Sciatic nerve (tissue), 2 donors: Measurements from ENCODE around the gene MN1. TPM values are rescaled to one million over a fixed set of nuclear protein-coding genes. Genes with fewer than 3 reads are reported as not detected.
A peak's percentile ranks its signal among the peaks of the same experiment; 100 is the strongest.

ENCODE experiments used
- ATAC-seq: fragments of 200-7000 bp; cut with Tn5 transposase; one replicate; pipeline ENCODE4 v1.9.1; 2020; ENCODE audit warnings: mild to moderate bottlenecking, moderate library complexity
- DNase-seq: peaks from one replicate; pipeline ENCODE4 v3.0.0-alpha.2; 2020; ENCODE audit warnings: low spot score
- intact Hi-C: fragments of 100-400 bp; cut with DNase I; formaldehyde crosslinking; loops from one replicate; pipeline ENCODE4 v1.14.2; 2022
- total RNA-seq: library from RNA; stranded (reverse); fragmentation: NEBNext Ultra II Directional; extraction: Animal tissue kit (Norgen Biotek cat#: 25700); gene quantifications from one replicate; pipeline ENCODE4 v1.2.1, GENCODE V29; 2021
- donor health status: DM: no; HTN: no; CAD: no.
- donor health status: DM: no; HTN: no; CAD: no.

The MN1 gene
- total RNA-seq, 1 donor from 2014 or later = 10.4 TPM

- ATAC-seq (no peak), DNase-seq (no peak)
- intact Hi-C loops = no loop called here
These were observed 28.5 kb downstream of the MN1 start for GRCh38 chr22:27772984-27773498.

- DNase-seq = no peak
- ATAC-seq = no peak
- intact Hi-C loops = no loop called here
These were observed 29.2 kb downstream of the MN1 start for GRCh38 chr22:27772081-27772983.

- ATAC-seq (no peak), DNase-seq (no peak)
- intact Hi-C loops = no loop called here
These were observed 29.9 kb downstream of the MN1 start for GRCh38 chr22:27771637-27772036.

- DNase-seq (no peak), ATAC-seq (no peak)
- intact Hi-C loops = no loop called here
These were observed 32.5 kb downstream of the MN1 start for GRCh38 chr22:27769012-27769411.

GRCh38 chr22:27768027-27768653, 33.4 kb downstream of the MN1 start:
- intact Hi-C loops = no loop called here
- no peak for ATAC-seq
- DNase-seq = no peak

GRCh38 chr22:27766679-27767078, 34.9 kb downstream of the MN1 start:
- ATAC-seq (no peak), DNase-seq (no peak)
- intact Hi-C loops = no loop called here

- DNase-seq = no peak
- no peak for ATAC-seq
- intact Hi-C loops = no loop called here
These were observed 35.8 kb downstream of the MN1 start for GRCh38 chr22:27765706-27766291.

- no peak for DNase-seq
- intact Hi-C loops = no loop called here
- no peak for ATAC-seq
These were observed 36.8 kb downstream of the MN1 start for GRCh38 chr22:27764722-27765236.

GRCh38 chr22:27761665-27762064, 39.9 kb downstream of the MN1 start:
- intact Hi-C loops = no loop called here
- no peak for ATAC-seq
- no peak for DNase-seq

GRCh38 chr22:27761000-27761399, 40.6 kb downstream of the MN1 start:
- DNase-seq = no peak
- intact Hi-C loops = no loop called here
- no peak for ATAC-seq

- ATAC-seq = no peak
- no peak for DNase-seq
- intact Hi-C loops = no loop called here
These were observed 41.1 kb downstream of the MN1 start for GRCh38 chr22:27760474-27760873.

GRCh38 chr22:27757928-27758525, 43.5 kb downstream of the MN1 start:
- DNase-seq = no peak
- ATAC-seq = no peak
- intact Hi-C loops = no loop called here

- intact Hi-C loops = no loop called here
- DNase-seq (no peak), ATAC-seq (no peak)
These were observed 45.3 kb downstream of the MN1 start for GRCh38 chr22:27756212-27756660.

GRCh38 chr22:27755521-27756211, 45.9 kb downstream of the MN1 start:
- intact Hi-C loops = no loop called here
- ATAC-seq (peak; percentile 32), DNase-seq (no peak)

GRCh38 chr22:27754888-27755480, 46.6 kb downstream of the MN1 start:
- ATAC-seq = peak; percentile 4
- DNase-seq = no peak
- intact Hi-C loops = no loop called here

- intact Hi-C loops = no loop called here
- no peak for ATAC-seq
- no peak for DNase-seq
These were observed 47.2 kb downstream of the MN1 start for GRCh38 chr22:27754247-27754887.

GRCh38 chr22:27752771-27753170, 48.8 kb downstream of the MN1 start:
- no peak for DNase-seq
- no peak for ATAC-seq
- intact Hi-C loops = no loop called here

- intact Hi-C loops = no loop called here
- no peak for ATAC-seq
- DNase-seq = no peak
These were observed 49.4 kb downstream of the MN1 start for GRCh38 chr22:27752141-27752540.
